NCI-H510A (cell line): ENCODE results near the gene LIPA.
"Not testable (repeated sequence)": the region's sequence is repeated elsewhere in the genome, so short reads cannot be mapped to it uniquely, and the experiment has no call there.

Source experiments
- DNase-seq: peaks from one replicate; lab custom pipeline; 2025; lab: John Stamatoyannopoulos, UW

LIPA gene

GRCh38 chr10:89270153-89270483, 18.5 kb upstream of the LIPA start:
- DNase-seq = no peak

GRCh38 chr10:89269433-89270152, 18.0 kb upstream of the LIPA start:
- DNase-seq = no peak

- DNase-seq = no peak
These were observed 15.3 kb upstream of the LIPA start for GRCh38 chr10:89266721-89267453.

DNA sequence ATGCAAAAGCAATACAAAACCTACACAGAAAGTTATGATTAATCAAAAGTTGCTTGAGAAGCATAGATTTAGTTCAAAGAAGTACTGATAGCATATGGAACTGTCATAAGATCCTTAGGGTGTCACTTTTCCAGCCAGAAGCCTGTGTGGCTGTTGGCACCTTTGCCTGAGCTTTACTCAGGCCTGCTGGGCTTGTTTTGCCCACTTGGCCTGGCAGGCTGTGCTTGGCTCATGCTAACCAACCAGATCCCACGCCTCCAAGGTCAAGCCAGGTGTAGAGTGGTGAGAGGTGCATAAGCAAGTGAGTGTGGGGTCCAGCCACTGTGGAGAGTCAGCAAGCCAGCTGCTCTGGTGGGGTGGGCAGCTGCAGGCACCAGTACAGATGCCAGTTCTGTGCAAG, 12.0 kb upstream of the LIPA start:
- DNase-seq = no peak

- no peak for DNase-seq
These were observed 11.5 kb upstream of the LIPA start for GRCh38 chr10:89263091-89263490.

GRCh38 chr10:89262086-89263051, 10.8 kb upstream of the LIPA start:
- DNase-seq = no peak

DNA sequence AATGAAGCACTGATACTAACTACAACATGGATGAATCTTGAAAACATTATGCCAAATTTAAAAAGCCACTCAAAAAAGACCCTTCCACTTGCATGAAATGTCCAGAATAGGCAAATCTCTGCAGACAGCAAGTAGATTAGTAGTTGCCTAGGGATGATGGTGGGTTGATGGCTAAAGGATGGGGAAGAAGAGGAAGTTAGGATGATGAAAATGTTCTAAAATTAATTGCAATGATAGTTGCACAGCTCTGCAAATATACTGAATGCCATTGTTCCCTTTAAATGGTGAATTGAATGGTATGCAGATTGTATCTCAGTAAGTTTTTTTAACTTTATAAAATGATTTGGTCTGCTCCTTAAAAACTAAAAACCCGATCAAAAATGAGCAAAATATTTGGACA, 7.3 kb upstream of the LIPA start:
- DNase-seq = no peak

DNA sequence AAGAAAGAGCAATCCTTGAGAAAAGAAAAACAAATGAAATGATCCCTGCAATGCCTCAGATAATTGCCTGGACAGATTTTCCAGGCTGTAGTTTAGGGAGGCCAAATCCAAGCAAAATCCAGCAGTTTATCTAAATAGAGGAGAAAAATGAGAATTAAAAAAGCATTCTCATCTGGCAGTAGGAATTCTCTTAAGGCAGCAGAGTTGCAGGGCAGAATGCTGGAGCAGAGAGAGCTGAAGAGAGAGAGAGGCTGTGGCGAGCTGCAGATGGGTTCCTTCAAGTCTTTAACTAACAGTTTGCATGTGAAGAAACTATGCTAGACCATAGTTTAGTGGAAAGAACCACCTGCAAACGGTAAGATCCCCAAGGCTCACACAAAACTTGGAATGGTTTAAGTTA, 6.0 kb upstream of the LIPA start:
- DNase-seq = no peak

GRCh38 chr10:89256962-89257361, 5.4 kb upstream of the LIPA start:
- no peak for DNase-seq

GRCh38 chr10:89256340-89256739, 4.8 kb upstream of the LIPA start:
- no peak for DNase-seq

DNA sequence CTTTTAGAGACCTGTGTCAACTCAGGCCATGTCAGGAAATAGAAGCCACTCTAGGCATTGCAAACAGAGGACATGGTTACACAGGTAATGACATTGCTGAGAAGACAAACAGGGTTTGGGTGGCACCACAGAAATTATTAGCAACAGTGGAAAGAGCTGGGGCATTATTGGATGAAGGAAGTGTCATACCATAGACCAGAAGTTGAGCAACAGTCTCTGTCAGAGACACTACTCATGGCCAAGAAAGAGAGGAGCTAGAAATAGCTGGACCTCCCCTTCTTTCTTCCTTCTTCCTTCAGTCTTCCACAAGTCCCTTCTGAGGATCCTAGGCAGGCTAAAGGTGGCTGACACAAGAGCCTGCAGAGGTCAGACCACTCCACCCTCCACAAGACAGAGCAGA, 4.2 kb upstream of the LIPA start:
- DNase-seq = no peak

DNA sequence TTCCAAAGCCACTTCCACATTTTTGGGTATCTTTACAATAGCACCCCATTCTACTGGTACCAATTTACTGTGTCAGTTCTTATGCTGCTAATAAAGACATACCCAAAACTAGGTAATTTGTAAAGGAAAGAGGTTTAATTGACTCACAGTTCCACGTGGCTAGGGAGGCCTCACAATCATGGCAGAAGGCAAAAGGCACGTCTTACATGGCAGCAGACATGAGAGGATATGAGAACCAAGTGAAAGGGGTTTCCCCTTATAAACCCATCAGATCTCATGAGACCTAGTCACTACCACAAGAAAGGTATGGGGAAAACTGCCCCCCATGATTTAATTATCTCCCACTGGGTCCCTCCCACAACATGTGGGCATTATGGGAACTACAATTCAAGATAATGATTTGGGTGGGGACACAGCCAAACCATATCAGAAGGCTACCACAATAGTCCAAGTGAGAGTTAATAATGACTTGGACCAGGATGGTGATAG, 3.6 kb upstream of the LIPA start:
- not testable (repeated sequence) for DNase-seq

DNA sequence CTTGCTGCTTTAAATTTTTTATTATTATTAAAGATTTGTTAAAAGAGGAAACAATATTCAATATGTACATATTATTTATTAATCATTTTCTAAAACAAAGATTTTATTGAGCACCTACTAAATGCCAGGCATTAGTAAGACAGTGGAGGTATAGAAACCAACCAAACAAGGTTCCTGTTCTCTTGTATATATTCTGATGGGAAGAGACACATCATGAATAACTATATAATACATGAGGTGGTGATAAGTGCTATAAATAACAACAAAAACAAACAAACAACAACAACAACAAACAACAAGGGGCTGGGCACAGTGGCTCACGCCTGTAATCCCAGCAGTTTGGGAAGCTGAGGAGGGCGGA, 630 bp upstream of the LIPA start:
- no peak for DNase-seq

GRCh38 chr10:89250865-89251408, 638 bp downstream of the LIPA start:
- no peak for DNase-seq

DNA sequence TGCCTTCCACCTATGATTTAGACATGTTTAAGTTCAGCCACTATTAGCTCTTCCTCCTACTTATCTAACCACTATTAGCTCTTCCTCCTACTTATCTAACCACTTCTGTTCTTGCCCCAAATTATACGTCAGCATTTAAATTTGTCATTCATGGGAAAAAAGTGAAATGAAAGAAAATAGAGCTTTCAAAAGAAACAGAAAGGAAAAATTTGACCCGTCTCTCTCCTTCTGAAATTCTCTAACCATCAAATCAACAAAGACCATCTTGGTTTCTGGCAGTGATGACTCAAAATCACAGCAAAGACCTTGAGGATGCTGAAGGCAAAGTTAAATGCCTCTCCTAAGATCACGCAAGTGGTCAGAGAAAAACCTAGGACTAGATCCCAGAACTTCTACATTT, 2.6 kb downstream of the LIPA start:
- no peak for DNase-seq

- DNase-seq = not testable (repeated sequence)
These were observed 4.0 kb downstream of the LIPA start for GRCh38 chr10:89247623-89248022.

GRCh38 chr10:89245802-89246201, 5.8 kb downstream of the LIPA start:
- no peak for DNase-seq

GRCh38 chr10:89242840-89243568, 8.6 kb downstream of the LIPA start:
- no peak for DNase-seq

DNA sequence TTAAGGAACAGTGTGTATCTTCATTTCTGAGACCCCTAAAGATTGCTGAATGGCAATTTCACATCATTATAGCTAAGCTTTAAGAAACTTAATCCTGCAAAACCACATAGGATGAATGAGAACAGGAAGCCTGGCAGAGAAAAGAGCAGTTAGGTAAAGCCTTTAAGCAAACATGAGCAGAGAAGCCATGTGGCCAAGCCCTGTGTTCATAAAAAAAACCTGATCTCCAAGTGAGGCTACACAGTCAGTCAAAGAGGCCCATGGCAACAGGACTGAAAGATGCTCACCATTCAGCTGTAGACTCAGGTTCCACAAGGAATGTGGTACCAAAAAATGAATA, 9.3 kb downstream of the LIPA start:
- peak; percentile 14 for DNase-seq

DNA sequence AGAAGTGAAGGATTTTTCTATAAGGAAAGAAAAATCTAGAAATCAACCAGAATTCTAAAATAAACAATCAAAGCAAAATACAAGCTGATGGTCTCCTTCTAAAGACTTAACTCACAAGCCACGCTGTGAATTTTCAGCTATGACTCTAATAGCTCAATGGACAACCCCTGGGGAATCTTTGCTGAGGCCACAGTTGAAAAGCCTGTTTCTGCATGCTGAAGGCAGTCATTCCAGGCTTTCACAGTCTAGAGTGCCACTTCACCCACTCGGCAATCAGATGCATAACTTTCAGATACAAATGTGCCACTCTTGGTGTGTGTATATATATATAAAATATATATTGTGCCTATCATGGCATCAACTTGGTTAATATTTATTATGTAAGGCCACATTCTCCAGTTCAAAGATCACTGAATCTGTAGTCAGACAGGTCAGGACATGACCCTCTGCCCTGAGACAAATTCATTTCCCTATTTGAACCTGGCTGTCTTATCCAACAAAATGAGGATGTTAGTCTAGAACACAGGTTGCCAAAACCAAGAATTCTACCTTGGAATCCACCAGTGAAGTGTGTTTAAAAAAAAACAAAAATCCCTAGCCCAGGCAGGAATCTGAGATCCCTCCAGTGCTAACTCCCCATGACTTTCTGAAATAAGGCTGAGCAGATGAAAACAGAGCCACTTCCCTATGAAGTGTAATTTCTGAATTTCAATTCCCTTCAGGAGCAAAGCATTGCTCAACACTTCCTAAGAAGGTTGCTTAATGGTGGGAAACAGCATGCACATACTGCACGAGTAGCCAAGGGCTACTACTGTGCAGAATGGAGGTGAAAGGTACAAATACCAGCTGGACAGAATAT, 9.9 kb downstream of the LIPA start:
- DNase-seq = no peak

DNA sequence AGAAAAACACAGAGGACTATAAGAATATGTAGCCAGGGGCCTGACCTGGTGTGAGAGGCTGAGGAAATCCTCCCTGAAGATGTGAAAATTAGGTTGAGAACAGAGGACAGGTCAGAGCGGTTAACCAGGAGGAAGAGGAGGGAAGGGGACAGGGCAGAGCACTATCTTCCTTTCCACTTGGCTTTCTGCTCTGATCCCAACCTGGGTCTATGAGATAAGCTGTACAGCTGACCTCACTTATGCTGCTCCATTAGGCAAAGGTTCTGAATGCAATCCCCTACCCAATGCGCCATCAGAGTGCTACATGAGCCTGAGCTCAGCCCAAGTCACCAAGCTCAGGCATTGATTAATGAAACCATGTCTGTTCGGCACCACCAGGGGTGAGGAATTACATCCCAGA, 10.5 kb downstream of the LIPA start:
- no peak for DNase-seq
